ENCODE data around the gene CDK5RAP3. TPM values are rescaled to one million over a fixed set of nuclear protein-coding genes. Genes with fewer than 3 reads are reported as not detected.

The CDK5RAP3 gene
- total and polyA plus RNA-seq, 2 experiments from 2014 or later, result 124 to 179 TPM

DNA sequence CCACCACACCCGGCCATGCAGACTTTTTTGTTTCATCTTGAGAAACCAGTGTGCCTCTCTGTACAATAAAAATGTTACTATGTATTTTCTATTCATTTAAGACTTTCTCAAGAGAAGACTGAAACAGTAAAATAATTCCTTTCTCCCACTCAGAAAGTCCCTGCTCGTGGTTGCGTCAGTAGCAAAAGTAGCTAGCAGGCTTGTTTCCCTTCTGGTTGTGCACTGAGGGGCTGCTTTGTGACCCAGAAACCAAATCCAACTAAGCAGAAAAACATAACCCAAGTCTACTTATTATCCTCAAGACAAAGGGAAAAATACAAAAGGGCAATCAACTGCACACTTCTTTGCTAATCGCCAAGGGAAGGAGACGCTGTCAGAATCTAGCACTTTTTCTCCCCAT, 33.0 kb upstream of the CDK5RAP3 start:
- WGBS (ENCODE audit: low lambda C conversion rate, missing lambda C conversion rate), result 94% methylated on average over 5 of the region's 5 CpGs
- Histone ChIP-seq H3K27me3 (no peaks in the 10 kb centered on the region), H3K79me2 (no peaks in the 10 kb centered on the region)

DNA sequence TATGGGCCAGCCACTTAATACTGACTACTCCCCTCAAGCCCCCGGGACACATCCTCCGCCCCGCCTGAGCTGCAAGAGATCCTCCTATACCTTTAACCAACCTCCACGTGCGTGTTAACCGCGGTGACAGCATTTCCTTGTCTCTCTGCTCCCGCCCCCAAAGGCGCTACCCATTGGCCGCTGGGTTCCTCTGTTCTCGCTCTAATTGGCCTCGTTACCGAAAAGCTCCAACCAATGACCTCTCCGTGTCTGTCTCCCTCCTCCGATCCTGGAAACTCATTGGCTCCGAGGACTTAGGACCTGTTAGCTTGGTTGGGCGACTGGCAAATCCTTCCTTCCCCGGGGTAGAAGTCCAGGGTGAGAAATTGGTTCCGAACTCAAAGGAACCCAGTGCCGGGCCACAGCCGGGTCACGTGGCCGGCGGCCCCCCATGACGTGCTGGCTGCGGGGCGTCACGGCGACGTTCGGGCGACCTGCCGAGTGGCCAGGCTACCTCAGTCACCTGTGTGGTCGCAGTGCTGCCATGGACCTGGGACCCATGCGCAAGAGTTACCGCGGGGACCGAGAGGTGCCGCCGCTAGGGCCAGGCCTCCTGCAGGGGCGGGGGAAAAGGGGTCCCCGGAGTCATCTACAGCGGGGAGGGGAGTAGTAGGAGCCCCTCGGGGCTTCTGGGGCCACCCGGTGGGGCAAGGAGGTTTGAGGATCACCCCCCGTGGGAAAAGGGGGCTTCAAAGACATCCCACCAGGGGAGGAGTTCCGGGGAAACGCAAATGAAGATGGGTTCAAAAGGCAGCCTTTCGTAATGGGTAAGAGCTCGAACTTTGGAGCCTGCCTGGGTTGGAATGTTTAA, 29.4 kb upstream of the CDK5RAP3 start, which contains the start of gene PNPO:
PNPO (plus strand) TSS at position 326 of the 850 bp plus-strand sequence; CDS start at position 431, 105 bp downstream.
- Histone ChIP-seq H4K20me1 (ENCODE audit: insufficient read depth, poor library complexity, severe bottlenecking) (no peaks in the 10 kb centered on the region), H3K4me2 (peak within 1 kb of the TSS; percentile 74), H3K4me3 (peak within 1 kb of the TSS; percentile 13), H3K9me2 (replicated peaks; ENCODE audit: insufficient read depth) (no peaks in the 10 kb centered on the region), H2AFZ (peak within 1 kb of the TSS; percentile 75), H3K27ac (peak within 1 kb of the TSS; percentile 56), H3K79me2 (no peaks in the 10 kb centered on the region), H3K27me3 (no peaks in the 10 kb centered on the region), H3K36me3 (replicated peaks; ENCODE audit: insufficient read depth, low read depth) (no peaks in the 10 kb centered on the region), H3K4me1 (ENCODE audit: insufficient read depth) (no peaks in the 10 kb centered on the region), H3K9me3 (ENCODE audit: low read depth) (no peaks in the 10 kb centered on the region)
- DNase-seq (ENCODE audit: low spot score), result peak; percentile 89
- TF ChIP-seq, protein P1, sequence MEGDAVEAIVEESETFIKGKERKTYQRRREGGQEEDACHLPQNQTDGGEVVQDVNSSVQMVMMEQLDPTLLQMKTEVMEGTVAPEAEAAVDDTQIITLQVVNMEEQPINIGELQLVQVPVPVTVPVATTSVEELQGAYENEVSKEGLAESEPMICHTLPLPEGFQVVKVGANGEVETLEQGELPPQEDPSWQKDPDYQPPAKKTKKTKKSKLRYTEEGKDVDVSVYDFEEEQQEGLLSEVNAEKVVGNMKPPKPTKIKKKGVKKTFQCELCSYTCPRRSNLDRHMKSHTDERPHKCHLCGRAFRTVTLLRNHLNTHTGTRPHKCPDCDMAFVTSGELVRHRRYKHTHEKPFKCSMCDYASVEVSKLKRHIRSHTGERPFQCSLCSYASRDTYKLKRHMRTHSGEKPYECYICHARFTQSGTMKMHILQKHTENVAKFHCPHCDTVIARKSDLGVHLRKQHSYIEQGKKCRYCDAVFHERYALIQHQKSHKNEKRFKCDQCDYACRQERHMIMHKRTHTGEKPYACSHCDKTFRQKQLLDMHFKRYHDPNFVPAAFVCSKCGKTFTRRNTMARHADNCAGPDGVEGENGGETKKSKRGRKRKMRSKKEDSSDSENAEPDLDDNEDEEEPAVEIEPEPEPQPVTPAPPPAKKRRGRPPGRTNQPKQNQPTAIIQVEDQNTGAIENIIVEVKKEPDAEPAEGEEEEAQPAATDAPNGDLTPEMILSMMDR (IDR thresholded peaks at IDR 0.05; ENCODE audit: poor library complexity), result no peak
- TF ChIP-seq EZH2 (IDR thresholded peaks at IDR 0.05; ENCODE audit: borderline replicate concordance), result no peak
- no peak for TF ChIP-seq EZH2phosphoT487 (IDR thresholded peaks at IDR 0.05; ENCODE audit: low read depth, severe bottlenecking, unreplicated experiment)
- WGBS (ENCODE audit: low lambda C conversion rate, missing lambda C conversion rate), result 60% methylated on average over 49 of the region's 50 CpGs

More for the DNA sequence above, 33.0 kb upstream of the CDK5RAP3 start:
- Histone ChIP-seq H2AFZ (no peak overlapping the region), H3K36me3 (replicated peaks; ENCODE audit: insufficient read depth, low read depth) (no peaks in the 10 kb centered on the region), H3K4me1 (ENCODE audit: insufficient read depth) (no peaks in the 10 kb centered on the region), H3K4me2 (no peak overlapping the region), H3K27ac (no peak overlapping the region), H3K9me2 (replicated peaks; ENCODE audit: insufficient read depth) (no peaks in the 10 kb centered on the region), H3K9me3 (ENCODE audit: low read depth) (no peaks in the 10 kb centered on the region), H3K4me3 (no peak overlapping the region), H4K20me1 (ENCODE audit: insufficient read depth, poor library complexity, severe bottlenecking) (no peaks in the 10 kb centered on the region)
- DNase-seq (ENCODE audit: low spot score), result no peak
- TF ChIP-seq EZH2phosphoT487 (IDR thresholded peaks at IDR 0.05; ENCODE audit: low read depth, severe bottlenecking, unreplicated experiment), result no peak

DNA sequence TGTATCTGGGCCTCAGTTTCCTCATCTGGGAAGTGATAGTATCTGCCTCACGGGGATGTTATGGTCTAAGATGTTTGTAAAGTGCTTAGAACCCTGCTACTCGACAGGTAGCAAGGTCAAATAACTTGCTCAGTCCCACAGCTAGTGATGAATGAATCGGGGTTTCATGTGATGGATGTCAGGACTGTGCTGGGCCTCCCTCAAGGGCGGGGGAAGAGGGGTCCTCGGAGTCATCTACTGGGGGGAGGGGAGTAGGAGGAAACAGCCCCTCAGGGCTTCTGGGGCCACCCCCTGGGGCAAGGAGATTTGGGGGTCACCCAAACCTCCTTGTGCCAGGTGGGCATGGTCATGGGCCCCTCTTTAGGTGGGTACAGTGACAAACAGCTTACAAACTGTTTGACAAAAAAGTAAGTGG, 28.8 kb upstream of the CDK5RAP3 start:
- no peak for TF ChIP-seq EZH2phosphoT487 (IDR thresholded peaks at IDR 0.05; ENCODE audit: low read depth, severe bottlenecking, unreplicated experiment)
- TF ChIP-seq EZH2 (IDR thresholded peaks at IDR 0.05; ENCODE audit: borderline replicate concordance), result no peak
- TF ChIP-seq, protein P1 (IDR thresholded peaks at IDR 0.05; ENCODE audit: poor library complexity), result no peak
- no peaks in the 10 kb centered on the region for H3K9me3 ChIP-seq (ENCODE audit: low read depth)
- WGBS (ENCODE audit: low lambda C conversion rate, missing lambda C conversion rate), result 76% methylated on average over 5 of the region's 5 CpGs
- peak overlapping the region; percentile 13 for H3K4me3 ChIP-seq
- peak overlapping the region; percentile 56 for H3K27ac ChIP-seq
- no peak overlapping the region for H2AFZ ChIP-seq
- no peak for DNase-seq (ENCODE audit: low spot score)
- no peaks in the 10 kb centered on the region for H3K4me1 ChIP-seq (ENCODE audit: insufficient read depth)
- peak overlapping the region; percentile 74 for H3K4me2 ChIP-seq
- no peaks in the 10 kb centered on the region for H3K79me2 ChIP-seq
- H3K27me3 ChIP-seq, result no peaks in the 10 kb centered on the region
- H4K20me1 ChIP-seq (ENCODE audit: insufficient read depth, poor library complexity, severe bottlenecking), result no peaks in the 10 kb centered on the region
- H3K9me2 ChIP-seq (replicated peaks; ENCODE audit: insufficient read depth), result no peaks in the 10 kb centered on the region
- no peaks in the 10 kb centered on the region for H3K36me3 ChIP-seq (replicated peaks; ENCODE audit: insufficient read depth, low read depth)

DNA sequence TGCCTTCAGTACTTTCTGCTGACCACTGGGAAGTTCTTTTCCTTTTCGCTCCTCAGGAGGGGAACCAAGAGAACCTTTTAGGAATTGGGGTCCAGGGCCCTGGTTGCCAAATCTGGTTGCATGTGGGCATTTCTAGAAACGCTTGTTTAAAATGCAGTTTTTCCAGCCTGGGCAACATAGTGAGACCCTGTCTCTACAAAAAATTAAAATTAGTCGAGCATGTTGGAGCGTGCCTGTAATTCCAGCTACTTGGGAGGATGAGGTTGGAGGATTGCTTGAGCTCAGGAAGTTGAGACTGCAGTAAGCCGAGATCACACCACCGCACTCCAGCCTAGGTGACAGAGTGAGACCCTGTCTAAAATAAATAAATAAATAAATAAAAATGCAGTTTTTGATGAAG, 28.3 kb upstream of the CDK5RAP3 start:
- no peaks in the 10 kb centered on the region for H3K79me2 ChIP-seq
- H3K27ac ChIP-seq, result no peak overlapping the region
- TF ChIP-seq, protein P1 (IDR thresholded peaks at IDR 0.05; ENCODE audit: poor library complexity), result no peak
- TF ChIP-seq EZH2 (IDR thresholded peaks at IDR 0.05; ENCODE audit: borderline replicate concordance) (no peak), EZH2phosphoT487 (IDR thresholded peaks at IDR 0.05; ENCODE audit: low read depth, severe bottlenecking, unreplicated experiment) (no peak)
- WGBS (ENCODE audit: low lambda C conversion rate, missing lambda C conversion rate), result 77% methylated on average over 6 of the region's 6 CpGs
- H3K4me3 ChIP-seq, result no peak overlapping the region
- no peaks in the 10 kb centered on the region for H3K36me3 ChIP-seq (replicated peaks; ENCODE audit: insufficient read depth, low read depth)
- no peak for DNase-seq (ENCODE audit: low spot score)
- no peak overlapping the region for H2AFZ ChIP-seq
- peak overlapping the region; percentile 74 for H3K4me2 ChIP-seq
- H3K9me2 ChIP-seq (replicated peaks; ENCODE audit: insufficient read depth), result no peaks in the 10 kb centered on the region
- H3K9me3 ChIP-seq (ENCODE audit: low read depth), result no peaks in the 10 kb centered on the region
- H4K20me1 ChIP-seq (ENCODE audit: insufficient read depth, poor library complexity, severe bottlenecking), result no peaks in the 10 kb centered on the region
- no peaks in the 10 kb centered on the region for H3K4me1 ChIP-seq (ENCODE audit: insufficient read depth)
- no peaks in the 10 kb centered on the region for H3K27me3 ChIP-seq

Measured in hepatocyte (in vitro differentiated cells).